Esophagus squamous epithelium (tissue), 4 donors: Measurements from ENCODE around the gene NPDC1.

Experiments
- POLR2A ChIP-seq, 4 donors: fragments of 450-650 bp; IDR thresholded peaks; one replicate each; pipeline ENCODE4 v1.6.1; 2017; ENCODE audit warnings: antibody characterized with exemption in 4 of 4, mild to moderate bottlenecking in 4 of 4, moderate library complexity in 3 of 4
- TF ChIP-seq, protein P1 (sequence below), 6 experiments: fragments of 450-650 bp in 4 of 6; fragments of 200-600 bp in 2 of 6; sonication (generic) in 2 of 6; IDR thresholded peaks; one replicate each; pipeline ENCODE4 v1.5.1; 2016 to 2019; ENCODE audit warnings: antibody characterized with exemption in 6 of 6, mild to moderate bottlenecking in 4 of 6, moderate library complexity in 4 of 6

DNA sequence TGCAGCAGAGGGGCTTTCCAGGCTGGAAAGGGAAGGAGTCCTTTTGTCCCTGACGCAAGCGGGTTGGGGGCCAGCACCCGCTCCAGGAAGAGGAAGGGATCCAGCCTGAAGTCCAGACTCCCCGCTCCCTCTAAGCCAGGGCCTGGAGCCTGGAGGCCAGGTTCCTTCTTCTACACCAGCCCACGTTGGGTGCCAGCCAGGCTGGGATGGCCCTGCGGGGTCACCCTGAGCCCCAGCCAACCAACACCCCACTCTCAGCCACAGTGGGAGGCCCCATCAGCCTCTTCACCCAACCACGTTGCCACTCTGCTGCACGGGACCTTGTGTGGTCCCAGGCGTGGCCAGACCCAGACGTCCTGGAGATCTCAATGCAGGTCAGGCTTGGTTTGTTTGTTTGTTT lies 13.1 kb downstream of the NPDC1 start:
- TF ChIP-seq, protein P1, sequence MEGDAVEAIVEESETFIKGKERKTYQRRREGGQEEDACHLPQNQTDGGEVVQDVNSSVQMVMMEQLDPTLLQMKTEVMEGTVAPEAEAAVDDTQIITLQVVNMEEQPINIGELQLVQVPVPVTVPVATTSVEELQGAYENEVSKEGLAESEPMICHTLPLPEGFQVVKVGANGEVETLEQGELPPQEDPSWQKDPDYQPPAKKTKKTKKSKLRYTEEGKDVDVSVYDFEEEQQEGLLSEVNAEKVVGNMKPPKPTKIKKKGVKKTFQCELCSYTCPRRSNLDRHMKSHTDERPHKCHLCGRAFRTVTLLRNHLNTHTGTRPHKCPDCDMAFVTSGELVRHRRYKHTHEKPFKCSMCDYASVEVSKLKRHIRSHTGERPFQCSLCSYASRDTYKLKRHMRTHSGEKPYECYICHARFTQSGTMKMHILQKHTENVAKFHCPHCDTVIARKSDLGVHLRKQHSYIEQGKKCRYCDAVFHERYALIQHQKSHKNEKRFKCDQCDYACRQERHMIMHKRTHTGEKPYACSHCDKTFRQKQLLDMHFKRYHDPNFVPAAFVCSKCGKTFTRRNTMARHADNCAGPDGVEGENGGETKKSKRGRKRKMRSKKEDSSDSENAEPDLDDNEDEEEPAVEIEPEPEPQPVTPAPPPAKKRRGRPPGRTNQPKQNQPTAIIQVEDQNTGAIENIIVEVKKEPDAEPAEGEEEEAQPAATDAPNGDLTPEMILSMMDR (IDR thresholded peaks at IDR 0.05), result no peak
- TF ChIP-seq POLR2A (IDR thresholded peaks at IDR 0.05), result no peak
